Inflammatory macrophage (primary cell): ENCODE results near the gene MAPT.
"Not testable (repeated sequence)": the region's sequence is repeated elsewhere in the genome, so short reads cannot be mapped to it uniquely, and the experiment has no call there.

ENCODE experiments used
- DNase-seq, 2 donors: peaks; one replicate each; pipeline ENCODE4 v3.0.0-alpha.2; 2020 to 2022

MAPT gene

GRCh38 chr17:45900723-45901415 lies 6.5 kb downstream of the MAPT start:
- DNase-seq = no peak

GRCh38 chr17:45902892-45903346 lies 8.6 kb downstream of the MAPT start:
- DNase-seq = no peak

GRCh38 chr17:45904866-45905265 lies 10.5 kb downstream of the MAPT start:
- no peak for DNase-seq

GRCh38 chr17:45905814-45906213 lies 11.5 kb downstream of the MAPT start:
- DNase-seq = no peak

GRCh38 chr17:45906237-45906636 lies 11.9 kb downstream of the MAPT start:
- no peak for DNase-seq

GRCh38 chr17:45906927-45907622 lies 12.7 kb downstream of the MAPT start:
- DNase-seq = no peak

- no peak for DNase-seq
Measured at GRCh38 chr17:45907750-45908395, 13.5 kb downstream of the MAPT start.

GRCh38 chr17:45908460-45908859 lies 14.1 kb downstream of the MAPT start:
- no peak for DNase-seq

- DNase-seq = no peak
Measured at GRCh38 chr17:45908935-45909334, 14.6 kb downstream of the MAPT start.

GRCh38 chr17:45910667-45911066 lies 16.3 kb downstream of the MAPT start:
- no peak for DNase-seq

- no peak for DNase-seq
Measured at GRCh38 chr17:45912319-45912718, 18.0 kb downstream of the MAPT start.

- DNase-seq = not testable (repeated sequence)
Measured at GRCh38 chr17:45913030-45913429, 18.7 kb downstream of the MAPT start.

- no peak for DNase-seq
Measured at GRCh38 chr17:45914047-45914717, 19.8 kb downstream of the MAPT start.

- no peak for DNase-seq
Measured at GRCh38 chr17:45915263-45915662, 20.9 kb downstream of the MAPT start.

- no peak for DNase-seq
Measured at GRCh38 chr17:45917081-45917480, 22.7 kb downstream of the MAPT start.

GRCh38 chr17:45918241-45918745 lies 23.9 kb downstream of the MAPT start:
- DNase-seq = no peak

- DNase-seq = no peak
Measured at GRCh38 chr17:45919136-45919535, 24.8 kb downstream of the MAPT start.

GRCh38 chr17:45920083-45920482 lies 25.7 kb downstream of the MAPT start:
- DNase-seq = no peak

- no peak for DNase-seq
Measured at GRCh38 chr17:45923511-45924268, 29.3 kb downstream of the MAPT start.

GRCh38 chr17:45924332-45924820 lies 30.0 kb downstream of the MAPT start:
- no peak for DNase-seq

- DNase-seq = no peak
Measured at GRCh38 chr17:45925311-45925710, 31.0 kb downstream of the MAPT start.

GRCh38 chr17:45927247-45927646 lies 32.9 kb downstream of the MAPT start:
- DNase-seq = no peak
